Endothelial cell of umbilical vein (primary cell): ENCODE data around the gene FER. TPM values are rescaled to one million over a fixed set of nuclear protein-coding genes. Genes with fewer than 3 reads are reported as not detected.
"Not testable (repeated sequence)": the region's sequence is repeated elsewhere in the genome, so short reads cannot be mapped to it uniquely, and the experiment has no call there.

ENCODE experiments used
- BruUV-seq: library from RNA; stranded (reverse); fragments of 400-500 nt; replicated peaks from 2 replicates; lab custom pipeline; 2021; lab: Mats Ljungman, UMichigan
- CTCF ChIA-PET: fragments of 300-600, 350-600 bp; sonication (Branson Sonifier 250); formaldehyde crosslinking; loops from one replicate; lab custom pipeline; 2021; ENCODE audit warnings: antibody characterized with exemption, inconsistent platforms; lab: Charles Lee
- POLR2A ChIA-PET: fragments of 300-600, 350-600 bp; sonication (Branson Sonifier 250); formaldehyde crosslinking; loops from one replicate; lab custom pipeline; 2021; ENCODE audit warnings: antibody characterized with exemption, inconsistent platforms; lab: Charles Lee
- DNase-seq: peaks from one replicate; pipeline ENCODE4 v3.0.0-alpha.2; 2011; ENCODE audit warnings: low read depth, low spot score
- FAIRE-seq: peaks from 2 replicates; lab custom pipeline; 2011; peaks lifted over from hg19 to GRCh38; lab: Jason Lieb, UNC
- H2AFZ ChIP-seq: 2 replicates; pipeline ENCODE4 v1.6.0; 2012; ENCODE audit warnings: low read depth, low read length, control low read depth, inconsistent platforms
- H3K27ac ChIP-seq: 2 replicates; pipeline ENCODE4 v1.5.1; 2011; ENCODE audit warnings: low read depth, mild to moderate bottlenecking, control low read depth, low read length, moderate library complexity; ENCODE audit not compliant: insufficient read depth
- H3K27me3 ChIP-seq, 2 experiments: 2 replicates each; pipeline versions ENCODE4 v1.6.0 to v1.6.1; 2011; ENCODE audit warnings: low read length in 2 of 2, mixed read lengths in 1 of 2; ENCODE audit not compliant: control insufficient read depth in 2 of 2, insufficient read depth in 2 of 2
- H3K36me3 ChIP-seq, 2 experiments: 2 replicates in 1 of 2; 3 replicates in 1 of 2; pipeline ENCODE4 v1.5.1; 2011; ENCODE audit warnings: low read length in 2 of 2, mild to moderate bottlenecking in 1 of 2, moderate library complexity in 1 of 2; ENCODE audit not compliant: control insufficient read depth in 2 of 2, insufficient read depth in 2 of 2; ENCODE audit errors: extremely low read depth in 1 of 2
- H3K4me1 ChIP-seq: 3 replicates; pipeline ENCODE4 v1.5.1; 2011; ENCODE audit warnings: mild to moderate bottlenecking, low read length; ENCODE audit not compliant: control insufficient read depth, insufficient read depth; ENCODE audit errors: extremely low read depth
- H3K4me2 ChIP-seq: 2 replicates; pipeline ENCODE4 v1.6.1; 2011; ENCODE audit warnings: low read length, control low read depth, mixed read lengths; ENCODE audit not compliant: insufficient read depth
- H3K4me3 ChIP-seq, 3 experiments: fragments of 200-600 bp in 1 of 3; sonication (generic), shearing (Covaris generic) in 1 of 3; replicated peaks in 1 of 3; 2 replicates each; pipeline ENCODE4 v1.5.1; 2011 to 2016; ENCODE audit warnings: control low read depth in 3 of 3, low read length in 3 of 3, mild to moderate bottlenecking in 2 of 3, inconsistent platforms in 1 of 3, low read depth in 1 of 3, moderate library complexity in 1 of 3; ENCODE audit not compliant: insufficient read depth in 1 of 3
- H3K79me2 ChIP-seq: 2 replicates; pipeline ENCODE4 v1.6.0; 2012; ENCODE audit warnings: low read length, inconsistent platforms; ENCODE audit not compliant: control insufficient read depth, insufficient read depth
- H3K9ac ChIP-seq: replicated peaks from 2 replicates; pipeline ENCODE3; 2011; ENCODE audit warnings: low read length, control low read depth; ENCODE audit not compliant: insufficient read depth; ENCODE audit errors: extremely low read depth
- H3K9me1 ChIP-seq: replicated peaks from 3 replicates; pipeline ENCODE4 v1.6.0; 2011; ENCODE audit warnings: mild to moderate bottlenecking, low read length; ENCODE audit not compliant: control insufficient read depth, insufficient read depth; ENCODE audit errors: extremely low read depth
- H3K9me3 ChIP-seq: replicated peaks from 2 replicates; pipeline ENCODE4 v1.5.1; 2012; ENCODE audit warnings: low read length, inconsistent platforms; ENCODE audit not compliant: control insufficient read depth, insufficient read depth
- H4K20me1 ChIP-seq: replicated peaks from 2 replicates; pipeline ENCODE3; 2011; ENCODE audit warnings: mild to moderate bottlenecking, low read length; ENCODE audit not compliant: control insufficient read depth, insufficient read depth; ENCODE audit errors: extremely low read depth
- CTCF ChIP-seq, 2 donors: IDR thresholded peaks; 1 replicate in 1 of 2; 2 replicates in 1 of 2; pipeline ENCODE4 v1.5.1; 2011; ENCODE audit warnings: low read length in 2 of 2, mild to moderate bottlenecking in 2 of 2, moderate library complexity in 2 of 2, control low read depth in 1 of 2, inconsistent platforms in 1 of 2, low read depth in 1 of 2; ENCODE audit not compliant: insufficient read depth in 1 of 2; ENCODE audit errors: extremely low read depth in 1 of 2
- EZH2 ChIP-seq: IDR thresholded peaks from 2 replicates; pipeline ENCODE4 v1.6.1; 2012; ENCODE audit warnings: borderline replicate concordance, low read depth, mild to moderate bottlenecking, moderate library complexity, low read length, inconsistent platforms; ENCODE audit not compliant: severe bottlenecking
- FOS ChIP-seq: IDR thresholded peaks from 2 replicates; pipeline ENCODE4 v1.6.1; 2011; ENCODE audit warnings: mild to moderate bottlenecking, low read length, moderate library complexity, borderline replicate concordance; ENCODE audit not compliant: insufficient read depth
- GATA2 ChIP-seq: IDR thresholded peaks from 2 replicates; pipeline ENCODE4 v1.7.0; 2011; ENCODE audit warnings: low read depth, mild to moderate bottlenecking, moderate library complexity, mixed read lengths, low read length; ENCODE audit not compliant: insufficient read length, insufficient read depth
- JUN ChIP-seq: IDR thresholded peaks from 2 replicates; pipeline ENCODE4 v1.6.1; 2011; ENCODE audit warnings: borderline replicate concordance, low read depth; ENCODE audit not compliant: insufficient read length, insufficient read depth
- MAX ChIP-seq: IDR thresholded peaks from 2 replicates; pipeline ENCODE4 v1.6.1; 2011; ENCODE audit not compliant: insufficient read depth, insufficient read length
- MYC ChIP-seq: IDR thresholded peaks from one replicate; pipeline ENCODE4 v1.6.1; 2011; ENCODE audit warnings: mild to moderate bottlenecking, low read depth, low read length
- POLR2A ChIP-seq: IDR thresholded peaks from 2 replicates; pipeline ENCODE4 v1.6.1; 2012; ENCODE audit warnings: low read depth, mild to moderate bottlenecking, control low read depth, low read length
- POLR2AphosphoS5 ChIP-seq: IDR thresholded peaks from 2 replicates; pipeline ENCODE4 v1.6.1; 2012; ENCODE audit warnings: low read depth, mild to moderate bottlenecking, control low read depth, low read length, moderate library complexity; ENCODE audit not compliant: insufficient read depth
- dilution Hi-C: fragments of 300-500 bp; cut with MboI; formaldehyde crosslinking; loops from one replicate; pipeline ENCODE4 v1.15.0; 2019; ENCODE audit warnings: low sequenced_read_pairs; ENCODE audit not compliant: extremely low pct_ligation_motif_present
- intact Hi-C: fragments of 100-400 bp; cut with micrococcal nuclease; formaldehyde crosslinking; loops from one replicate; pipeline ENCODE4 v1.10.0; 2022
- polyA plus RNA-seq, 4 experiments: library from polyadenylated mRNA; depleted of rRNA in 3 of 4; stranded (reverse) in 3 of 4; unstranded in 1 of 4; fragments of >200 nt; gene quantifications; 2 replicates each; pipeline versions ENCODE4 v1.2.1 to v1.2.3, GENCODE V29; 2011 to 2012; ENCODE audit warnings: missing spikeins in 1 of 4
- total RNA-seq: library from RNA; stranded (reverse); gene quantifications from 2 replicates; pipeline ENCODE4 v1.2.3, GENCODE V29; 2021

The FER gene
- total and polyA plus RNA-seq, 2 donors (not counting 3 experiments of a cell fraction or from before 2014, with no cell fraction given) = 2.3 to 27.5 TPM

GRCh38 chr5:108862211-108862610 lies 114.5 kb downstream of the FER start:
- TF ChIP-seq FOS (no peak), CTCF (IDR thresholded peaks at IDR 0.05; ENCODE audit: extremely low read depth in 1 of 2, insufficient read depth in 1 of 2, low read depth in 1 of 2, low read length in 2 of 2) (no peak), POLR2A (no peak), JUN (no peak), MAX (no peak), EZH2 (no peak), POLR2AphosphoS5 (no peak), GATA2 (no peak), MYC (no peak)
- H3K9me3 ChIP-seq = no peaks in the 10 kb centered on the region
- H3K79me2 ChIP-seq = no peaks in the 10 kb centered on the region
- DNase-seq (no peak), FAIRE-seq (no peak)
- dilution Hi-C loops = no loop called here
- H3K27ac ChIP-seq = no peak overlapping the region
- POLR2A ChIA-PET = no interaction called here
- H3K9ac ChIP-seq = no peak overlapping the region
- CTCF ChIA-PET = interaction anchor here (0.6 kb wide), 1 partner anchor 1613 kb away, joined by 3 read pairs; no protein-coding TSS in a partner anchor
- H3K27me3 ChIP-seq = no peaks in the 10 kb centered on the region
- no peaks in the 10 kb centered on the region for H3K36me3 ChIP-seq
- H3K9me1 ChIP-seq = no peaks in the 10 kb centered on the region
- BruUV-seq = no TSS peak
- no peaks in the 10 kb centered on the region for H4K20me1 ChIP-seq
- no peaks in the 10 kb centered on the region for H3K4me1 ChIP-seq
- H2AFZ ChIP-seq = no peak overlapping the region
- no peak overlapping the region for H3K4me2 ChIP-seq
- intact Hi-C loops = no loop called here
- H3K4me3 ChIP-seq = no peak overlapping the region

GRCh38 chr5:108866097-108866496 lies 118.4 kb downstream of the FER start:
- intact Hi-C loops, H3K9me1 ChIP-seq, H3K79me2 ChIP-seq, dilution Hi-C loops, H3K4me2 ChIP-seq, H3K27ac ChIP-seq, H3K9ac ChIP-seq, H3K4me1 ChIP-seq, H3K4me3 ChIP-seq, H2AFZ ChIP-seq, BruUV-seq, POLR2A ChIA-PET, DNase-seq, H3K36me3 ChIP-seq, H3K9me3 ChIP-seq, CTCF ChIA-PET, H3K27me3 ChIP-seq, FAIRE-seq, H4K20me1 ChIP-seq: not testable (repeated sequence)
